Dermis blood vessel endothelial cell (primary cell): ENCODE results near the gene ASXL1. TPM values are rescaled to one million over a fixed set of nuclear protein-coding genes. Genes with fewer than 3 reads are reported as not detected.
"Not testable (repeated sequence)": the region's sequence is repeated elsewhere in the genome, so short reads cannot be mapped to it uniquely, and the experiment has no call there.

Source experiments
- DNase-seq: peaks from one replicate; pipeline ENCODE4 v3.0.0; 2010
- total RNA-seq: library from RNA; depleted of rRNA; stranded (reverse); fragments of >200 nt; gene quantifications from 2 replicates; pipeline ENCODE4 v1.2.3, GENCODE V29; 2014

The ASXL1 gene
- total RNA-seq, result 53.4 and 62.1 TPM in 2 replicates

DNA sequence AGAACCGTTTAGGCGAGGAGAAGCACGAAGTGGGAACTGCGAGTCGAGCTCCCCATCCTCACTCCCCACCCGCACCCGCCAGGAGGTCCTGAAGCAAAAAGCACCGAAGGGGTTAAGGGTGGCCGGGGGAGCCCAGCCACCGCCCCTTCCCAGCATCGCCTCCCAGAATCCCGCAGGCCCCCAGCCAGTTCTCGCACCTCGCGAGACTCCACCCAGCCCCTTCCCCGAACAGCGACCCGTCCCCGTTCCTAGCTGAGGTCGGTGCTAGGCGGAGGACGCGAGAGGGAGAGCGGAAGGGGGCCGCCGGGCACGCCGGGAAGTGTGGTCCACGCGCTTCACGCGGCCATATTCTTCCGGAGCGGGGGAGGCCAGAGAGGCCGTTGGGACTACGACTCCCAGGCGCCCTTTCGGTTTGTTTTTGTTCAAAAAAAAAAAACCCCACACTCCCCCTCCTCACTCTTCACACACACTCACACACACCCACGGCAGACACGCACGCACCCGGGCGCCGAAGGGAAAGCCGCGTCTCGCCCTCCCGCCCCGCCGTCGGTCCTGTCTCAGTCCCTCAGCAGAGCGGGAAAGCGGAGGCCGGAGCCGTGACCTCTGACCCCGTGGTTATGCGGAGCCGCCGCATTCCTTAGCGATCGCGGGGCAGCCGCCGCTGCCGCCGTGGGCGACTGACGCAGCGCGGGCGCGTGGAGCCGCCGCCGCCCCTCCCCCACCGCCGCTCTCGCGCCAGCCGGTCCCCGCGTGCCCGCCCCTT lies at the start of gene ASXL1:
ASXL1 (plus strand) TSS at position 463 of the 763 bp plus-strand sequence. CDS start 445 bp downstream, outside the sequence.
- peak; percentile 98 for DNase-seq

GRCh38 chr20:32312718-32313424 lies 45.3 kb upstream of the ASXL1 start:
- DNase-seq, result no peak

GRCh38 chr20:32314768-32315167 lies 43.4 kb upstream of the ASXL1 start:
- no peak for DNase-seq

- no peak for DNase-seq
Measured at GRCh38 chr20:32315399-32315798, 42.7 kb upstream of the ASXL1 start.

GRCh38 chr20:32315891-32316290 lies 42.2 kb upstream of the ASXL1 start:
- DNase-seq, result no peak

- DNase-seq, result no peak
Measured at GRCh38 chr20:32316667-32317066, 41.5 kb upstream of the ASXL1 start.

DNA sequence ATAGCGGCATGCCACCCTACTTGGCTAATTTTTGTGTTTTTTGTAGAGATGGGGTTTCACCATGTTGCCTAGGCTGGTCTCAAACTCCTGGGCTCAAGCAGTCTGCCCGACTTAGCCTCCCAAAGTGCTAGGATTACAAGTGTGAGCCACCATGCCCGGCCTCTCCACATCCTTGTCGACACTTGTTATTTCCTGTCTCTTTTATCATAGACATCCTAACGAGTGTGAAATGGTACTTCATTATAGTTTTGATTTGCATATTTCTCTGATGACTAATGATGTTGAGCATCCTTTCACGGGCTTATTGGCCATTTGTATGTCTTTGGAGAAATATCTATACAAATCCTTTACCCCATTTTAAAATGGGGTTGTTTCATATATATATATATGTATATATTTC lies 39.0 kb upstream of the ASXL1 start:
- DNase-seq, result peak; percentile 4

- no peak for DNase-seq
Measured at GRCh38 chr20:32320305-32320704, 37.8 kb upstream of the ASXL1 start.

DNA sequence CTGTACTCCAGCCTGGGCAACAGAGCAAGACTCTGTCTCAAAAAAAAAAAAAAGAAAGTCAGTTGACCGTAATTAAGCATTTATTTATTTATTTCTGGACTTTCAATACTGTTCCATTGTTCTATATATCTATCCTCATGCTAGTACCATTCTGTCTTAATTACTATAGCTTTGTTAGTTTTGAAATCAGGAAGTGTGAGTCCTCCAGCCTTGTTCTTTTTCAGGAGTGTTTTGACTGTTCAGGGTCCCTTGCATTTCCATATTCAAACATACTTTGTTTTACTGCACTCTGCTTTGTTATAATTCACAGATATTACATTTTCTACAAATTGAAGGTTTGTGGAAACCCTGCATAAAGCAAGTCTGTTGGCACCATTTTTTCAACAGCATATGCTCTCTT lies 36.7 kb upstream of the ASXL1 start:
- no peak for DNase-seq

GRCh38 chr20:32322260-32322659 lies 35.9 kb upstream of the ASXL1 start:
- not testable (repeated sequence) for DNase-seq

DNA sequence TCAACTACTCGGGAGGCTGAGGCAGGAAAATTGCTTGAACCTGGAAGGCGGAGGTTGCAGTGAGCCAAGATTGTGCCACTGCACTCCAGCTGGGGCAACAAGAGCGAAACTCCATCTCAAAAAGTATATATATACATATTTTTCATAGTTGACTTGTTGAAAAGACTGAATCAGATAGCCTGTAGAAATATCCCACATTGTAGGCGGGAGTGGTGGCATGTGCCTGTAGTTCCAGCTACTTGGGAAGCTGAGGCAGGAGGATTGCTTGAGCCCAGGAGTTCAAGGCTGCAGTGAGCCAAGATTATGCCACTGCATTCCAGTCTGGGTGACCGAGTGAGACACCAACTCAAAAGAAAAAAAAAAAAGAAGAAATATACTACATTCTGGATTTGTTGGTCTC lies 34.4 kb upstream of the ASXL1 start:
- not testable (repeated sequence) for DNase-seq

- peak; percentile 83 for DNase-seq
Measured at GRCh38 chr20:32325706-32326503, 32.2 kb upstream of the ASXL1 start.

GRCh38 chr20:32326504-32326845 lies 31.7 kb upstream of the ASXL1 start:
- DNase-seq, result no peak

DNA sequence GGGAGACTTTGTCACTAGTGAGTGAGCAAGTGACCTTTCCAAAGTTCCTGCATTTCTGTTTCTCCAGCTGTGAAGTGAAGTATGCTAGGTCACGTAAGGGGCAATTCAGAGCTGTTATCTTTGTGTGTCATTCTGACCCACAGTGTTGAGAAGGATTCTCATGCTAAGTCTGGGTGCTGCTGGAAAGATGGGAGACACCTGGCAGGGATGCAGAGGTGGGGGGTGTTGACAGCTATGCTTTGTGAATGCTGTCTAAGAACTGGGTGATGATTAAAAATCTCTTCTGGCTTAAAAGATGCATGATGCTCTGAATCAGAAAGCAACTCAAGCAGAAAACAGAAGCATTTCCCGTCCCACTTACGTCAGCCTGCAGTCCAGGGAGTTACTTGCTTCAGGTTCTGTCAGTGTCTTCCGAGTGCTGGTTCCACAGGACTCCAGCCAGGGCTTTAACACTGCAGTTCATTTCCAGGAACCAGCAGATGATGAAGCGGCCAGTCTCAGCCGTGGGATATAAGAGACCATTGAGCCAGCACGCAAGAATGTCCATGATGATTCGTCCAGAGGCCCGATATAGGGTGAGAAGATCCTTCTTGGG lies 30.9 kb upstream of the ASXL1 start:
- peak; percentile 50 for DNase-seq

GRCh38 chr20:32329817-32330554 lies 28.1 kb upstream of the ASXL1 start:
- no peak for DNase-seq

DNA sequence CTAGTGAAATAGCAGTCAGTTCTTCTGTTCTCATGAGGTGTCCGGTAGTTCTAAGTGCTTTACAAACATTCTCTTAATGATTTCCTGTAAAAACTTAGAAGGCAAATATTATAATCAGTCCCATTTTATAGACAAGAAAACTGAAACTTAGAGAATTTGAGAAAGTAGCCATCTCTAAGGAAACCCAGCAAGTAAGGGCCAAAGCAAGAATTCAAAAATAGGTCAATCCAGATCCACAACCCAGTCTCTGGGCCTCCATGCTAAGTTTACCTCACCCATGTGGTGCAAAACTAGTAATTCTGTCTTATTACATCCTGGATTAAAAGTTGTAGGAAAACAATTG lies 27.6 kb upstream of the ASXL1 start:
- no peak for DNase-seq

GRCh38 chr20:32332614-32333013 lies 25.5 kb upstream of the ASXL1 start:
- peak; percentile 56 for DNase-seq

DNA sequence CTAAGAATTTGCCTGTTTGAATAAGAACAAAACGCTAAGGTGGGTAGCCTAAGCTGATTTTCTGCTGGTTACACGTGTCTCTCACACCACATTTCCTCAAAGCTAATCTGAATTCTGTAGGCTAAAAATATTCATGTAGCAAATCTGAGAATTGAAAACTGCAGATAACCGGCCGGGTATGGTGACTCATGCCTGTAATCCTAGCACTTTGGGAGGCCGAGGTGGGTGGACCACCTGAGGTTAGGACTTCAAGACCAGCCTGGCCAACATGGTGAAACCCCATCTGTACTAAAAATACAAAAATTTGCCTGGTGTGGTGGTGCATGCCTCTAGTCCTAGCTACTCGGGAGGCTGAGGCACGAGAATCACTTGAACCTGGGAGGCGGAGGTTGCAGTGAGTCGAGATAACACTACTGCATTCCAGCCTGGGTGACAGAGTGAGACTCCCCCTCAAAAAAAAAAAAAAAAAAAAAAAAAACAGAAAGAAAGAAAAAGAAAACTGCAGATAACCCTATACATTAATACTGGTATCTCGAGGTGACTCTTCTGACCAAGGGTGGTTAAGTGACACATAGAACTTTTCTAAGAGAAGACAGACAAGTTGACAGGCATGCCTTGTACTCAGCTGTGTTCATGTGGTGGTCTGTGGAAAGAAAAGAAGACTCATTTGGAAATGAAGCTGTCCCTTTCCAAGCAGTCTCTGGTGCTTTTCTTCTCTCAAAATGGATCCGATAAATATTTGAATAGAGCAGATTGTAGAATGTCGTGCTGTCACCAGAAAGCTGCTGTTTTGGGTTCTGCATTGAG lies 24.7 kb upstream of the ASXL1 start:
- DNase-seq, result peak; percentile 16

DNA sequence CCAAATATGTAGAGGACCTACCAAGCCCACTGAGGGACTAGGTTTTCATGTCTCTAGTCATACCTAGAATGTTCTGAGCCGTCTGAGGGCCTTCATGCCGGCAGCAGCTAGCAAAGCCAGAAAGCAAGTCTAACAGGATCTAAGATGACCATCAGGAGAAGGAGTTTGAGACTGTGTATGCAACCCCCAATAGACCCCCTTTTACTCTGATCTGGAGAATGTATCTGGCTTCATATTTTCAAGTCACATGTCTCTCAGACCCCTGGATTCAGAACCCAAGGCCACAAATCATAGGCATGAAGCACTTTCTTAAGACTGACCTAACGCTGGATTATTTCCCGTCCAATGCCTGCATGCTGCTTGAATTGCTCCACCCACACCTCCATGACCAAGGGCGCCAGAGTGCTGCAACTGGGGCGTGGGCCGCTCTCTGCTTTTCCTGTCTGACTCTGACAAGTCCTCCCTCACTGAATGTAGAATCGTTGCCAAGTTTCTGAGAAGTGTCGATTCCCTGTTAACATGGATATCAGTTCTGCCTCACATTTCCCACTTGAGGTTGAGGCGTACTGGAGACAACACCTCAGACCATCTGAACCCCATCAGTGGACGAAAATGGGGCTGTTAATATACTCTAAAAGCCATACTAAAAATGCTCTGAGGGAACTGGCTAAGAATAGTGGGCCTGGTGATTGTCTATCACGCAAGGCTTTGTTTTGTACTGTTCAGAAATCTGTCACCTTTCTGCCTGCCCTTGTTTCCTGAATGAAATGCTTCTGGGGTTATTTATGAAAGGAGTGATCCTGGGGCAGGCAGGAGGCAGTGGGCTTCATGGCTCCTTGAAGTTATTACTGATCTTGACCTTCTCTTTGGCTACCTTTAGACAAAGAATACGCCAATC lies 23.9 kb upstream of the ASXL1 start:
- peak; percentile 92 for DNase-seq

DNA sequence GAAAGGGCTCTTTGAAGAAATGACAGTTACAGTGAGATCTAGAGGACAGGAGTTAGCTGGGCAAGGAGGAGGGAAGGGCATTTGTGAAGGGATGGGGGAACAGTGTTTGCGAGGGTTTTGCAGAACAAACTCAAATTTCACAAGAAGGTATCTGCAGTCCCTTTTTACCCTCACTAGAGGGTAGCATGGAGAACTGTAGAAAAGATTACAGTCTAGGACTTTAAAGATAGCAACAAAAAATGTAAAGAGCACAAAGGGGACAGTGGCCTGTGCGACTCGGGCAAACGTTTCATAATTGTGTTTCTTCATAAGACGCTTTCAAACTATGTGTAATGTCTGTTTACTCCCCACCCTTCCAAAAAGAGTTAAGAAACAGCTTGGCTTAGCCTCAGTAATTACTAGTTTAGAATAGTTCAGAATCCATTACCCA lies 21.2 kb upstream of the ASXL1 start:
- DNase-seq, result peak; percentile 59
